SU-DHL-6 (cell line): ENCODE results near the gene RC3H2.

ENCODE experiments used
- H2AFZ ChIP-seq: fragments of 200-600 bp; sonication (generic); 2 replicates; pipeline ENCODE4 v1.6.1; 2014; ENCODE audit warnings: low read depth, mild to moderate bottlenecking, moderate library complexity, mixed read lengths, antibody characterized with exemption, low read length; ENCODE audit not compliant: severe bottlenecking
- H3F3A ChIP-seq: fragments of 200-600 bp; shearing (Covaris generic); 2 replicates; pipeline ENCODE4 v1.6.0; 2016; ENCODE audit warnings: antibody characterized with exemption, mild to moderate bottlenecking; ENCODE audit not compliant: insufficient read depth
- H3K27ac ChIP-seq: fragments of 200-600 bp; sonication (generic); 2 replicates; pipeline ENCODE4 v1.5.1; 2016; ENCODE audit warnings: low read depth, mild to moderate bottlenecking, low read length, moderate library complexity, mixed read lengths
- H3K27me3 ChIP-seq: fragments of 200-600 bp; sonication (generic), shearing (Covaris generic); 2 replicates; pipeline ENCODE4 v1.6.0; 2014; ENCODE audit warnings: mild to moderate bottlenecking, low read length
- H3K36me3 ChIP-seq: fragments of 200-600 bp; sonication (generic); 2 replicates; pipeline ENCODE4 v1.6.1; 2014; ENCODE audit warnings: mild to moderate bottlenecking, low read length, mixed read lengths
- H3K4me2 ChIP-seq: fragments of 300-600, 200-600 bp; shearing (Covaris generic), sonication (generic); 2 replicates; pipeline ENCODE4 v1.6.0; 2014; ENCODE audit warnings: low read length, low read depth, mild to moderate bottlenecking; ENCODE audit not compliant: poor library complexity, severe bottlenecking
- H3K4me3 ChIP-seq: fragments of 200-600 bp; sonication (generic); 2 replicates; pipeline ENCODE4 v1.5.1; 2014; ENCODE audit warnings: antibody characterized with exemption, low read length, mild to moderate bottlenecking, mixed read lengths; ENCODE audit not compliant: insufficient read depth, poor library complexity, severe bottlenecking
- H3K79me2 ChIP-seq: fragments of 200-600 bp; sonication (generic); 2 replicates; pipeline ENCODE4 v1.6.1; 2014; ENCODE audit warnings: mild to moderate bottlenecking, low read length, moderate library complexity; ENCODE audit not compliant: insufficient read depth
- H3K9ac ChIP-seq: fragments of 200-600 bp; sonication (generic); 2 replicates; pipeline ENCODE4 v1.7.0; 2014; ENCODE audit warnings: mild to moderate bottlenecking, low read length
- H3K9me2 ChIP-seq: fragments of 200-600 bp; sonication (generic); replicated peaks from 2 replicates; pipeline ENCODE4 v1.6.1; 2014; ENCODE audit warnings: low read length; ENCODE audit not compliant: insufficient read depth
- H3K9me3 ChIP-seq: fragments of 200-600 bp; sonication (generic); 2 replicates; pipeline ENCODE4 v1.6.1; 2014; ENCODE audit warnings: low read length, mixed read lengths; ENCODE audit not compliant: insufficient read depth
- H4K20me1 ChIP-seq: fragments of 200-600 bp; sonication (generic); 2 replicates; pipeline ENCODE4 v1.6.1; 2014; ENCODE audit warnings: low read depth, mild to moderate bottlenecking, antibody characterized with exemption, low read length, moderate library complexity, mixed read lengths
- EZH2phosphoT487 ChIP-seq: fragments of 200-600 bp; sonication (generic), shearing (Covaris generic); conservative IDR thresholded peaks from 2 replicates; pipeline ENCODE4 v1.6.1; 2018; ENCODE audit warnings: mild to moderate bottlenecking, antibody characterized with exemption, low read length, moderate library complexity, mixed read lengths
- TF ChIP-seq, protein P1 (sequence below): fragments of 200-600 bp; sonication (generic); IDR thresholded peaks from one replicate; pipeline ENCODE4 v1.5.1; 2017; ENCODE audit warnings: antibody characterized with exemption, mild to moderate bottlenecking, low read length, moderate library complexity; ENCODE audit not compliant: insufficient read depth, poor library complexity, severe bottlenecking

RC3H2 gene

GRCh38 chr9:122950263-122950662 lies 45.1 kb upstream of the RC3H2 start:
- peaks cover 20% of the 10 kb centered on the region for H4K20me1 ChIP-seq
- no peaks in the 10 kb centered on the region for H3K27me3 ChIP-seq
- no peak overlapping the region for H2AFZ ChIP-seq
- no peak overlapping the region for H3K4me3 ChIP-seq
- 0 out of 2 replicates have a peak, but pooled peaks cover 3% of the 10 kb centered on the region for H3K36me3 ChIP-seq
- no peak overlapping the region for H3K27ac ChIP-seq
- TF ChIP-seq EZH2phosphoT487, result no peak
- H3K9me3 ChIP-seq, result no peaks in the 10 kb centered on the region
- H3F3A ChIP-seq, result no peaks in the 10 kb centered on the region
- no peak overlapping the region for H3K9ac ChIP-seq
- H3K9me2 ChIP-seq, result no peaks in the 10 kb centered on the region
- no peak overlapping the region for H3K4me2 ChIP-seq
- H3K79me2 ChIP-seq, result peaks cover 97% of the 10 kb centered on the region

GRCh38 chr9:122949696-122950095 lies 44.5 kb upstream of the RC3H2 start:
- Histone ChIP-seq H3K79me2 (peaks cover 97% of the 10 kb centered on the region), H4K20me1 (peaks cover 20% of the 10 kb centered on the region), H3K9me2 (no peaks in the 10 kb centered on the region), H2AFZ (no peak overlapping the region), H3K4me3 (no peak overlapping the region), H3K27ac (no peak overlapping the region), H3K27me3 (no peaks in the 10 kb centered on the region), H3K9me3 (no peaks in the 10 kb centered on the region), H3F3A (no peaks in the 10 kb centered on the region), H3K9ac (no peak overlapping the region), H3K4me2 (no peak overlapping the region), H3K36me3 (0 out of 2 replicates have a peak, but pooled peaks cover 3% of the 10 kb centered on the region)
- TF ChIP-seq, protein P1, sequence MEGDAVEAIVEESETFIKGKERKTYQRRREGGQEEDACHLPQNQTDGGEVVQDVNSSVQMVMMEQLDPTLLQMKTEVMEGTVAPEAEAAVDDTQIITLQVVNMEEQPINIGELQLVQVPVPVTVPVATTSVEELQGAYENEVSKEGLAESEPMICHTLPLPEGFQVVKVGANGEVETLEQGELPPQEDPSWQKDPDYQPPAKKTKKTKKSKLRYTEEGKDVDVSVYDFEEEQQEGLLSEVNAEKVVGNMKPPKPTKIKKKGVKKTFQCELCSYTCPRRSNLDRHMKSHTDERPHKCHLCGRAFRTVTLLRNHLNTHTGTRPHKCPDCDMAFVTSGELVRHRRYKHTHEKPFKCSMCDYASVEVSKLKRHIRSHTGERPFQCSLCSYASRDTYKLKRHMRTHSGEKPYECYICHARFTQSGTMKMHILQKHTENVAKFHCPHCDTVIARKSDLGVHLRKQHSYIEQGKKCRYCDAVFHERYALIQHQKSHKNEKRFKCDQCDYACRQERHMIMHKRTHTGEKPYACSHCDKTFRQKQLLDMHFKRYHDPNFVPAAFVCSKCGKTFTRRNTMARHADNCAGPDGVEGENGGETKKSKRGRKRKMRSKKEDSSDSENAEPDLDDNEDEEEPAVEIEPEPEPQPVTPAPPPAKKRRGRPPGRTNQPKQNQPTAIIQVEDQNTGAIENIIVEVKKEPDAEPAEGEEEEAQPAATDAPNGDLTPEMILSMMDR, result no peak
- no peak for TF ChIP-seq EZH2phosphoT487

DNA sequence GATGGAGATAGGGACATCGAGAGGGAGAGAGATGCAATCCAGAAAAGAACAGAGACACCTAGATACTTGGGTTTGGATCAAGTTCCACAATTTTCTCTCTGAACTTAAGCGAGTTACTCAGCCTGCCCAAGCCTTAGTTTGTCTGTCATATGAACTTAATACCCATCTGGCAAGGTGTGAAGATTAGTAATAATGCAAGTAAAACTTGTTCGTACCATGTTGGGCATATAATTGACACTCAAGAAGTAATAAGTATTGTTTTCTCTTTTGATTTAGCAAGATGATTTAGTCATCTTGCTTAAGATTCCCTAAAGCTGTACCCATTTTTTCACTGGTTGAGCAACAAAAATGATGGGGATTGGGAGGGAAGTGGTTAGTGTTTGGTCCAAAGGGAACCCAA lies 43.2 kb upstream of the RC3H2 start:
- no peak overlapping the region for H3K27ac ChIP-seq
- no peak overlapping the region for H3K4me3 ChIP-seq
- H3K9me3 ChIP-seq, result no peaks in the 10 kb centered on the region
- TF ChIP-seq, protein P1, result no peak
- no peak for TF ChIP-seq EZH2phosphoT487
- no peaks in the 10 kb centered on the region for H3K27me3 ChIP-seq
- H2AFZ ChIP-seq, result no peak overlapping the region
- no peak overlapping the region for H3K9ac ChIP-seq
- 0 out of 2 replicates have a peak, but pooled peaks cover 3% of the 10 kb centered on the region for H3K36me3 ChIP-seq
- no peak overlapping the region for H3K4me2 ChIP-seq
- H4K20me1 ChIP-seq, result peaks cover 20% of the 10 kb centered on the region
- peaks cover 97% of the 10 kb centered on the region for H3K79me2 ChIP-seq
- H3F3A ChIP-seq, result no peaks in the 10 kb centered on the region
- H3K9me2 ChIP-seq, result no peaks in the 10 kb centered on the region

DNA sequence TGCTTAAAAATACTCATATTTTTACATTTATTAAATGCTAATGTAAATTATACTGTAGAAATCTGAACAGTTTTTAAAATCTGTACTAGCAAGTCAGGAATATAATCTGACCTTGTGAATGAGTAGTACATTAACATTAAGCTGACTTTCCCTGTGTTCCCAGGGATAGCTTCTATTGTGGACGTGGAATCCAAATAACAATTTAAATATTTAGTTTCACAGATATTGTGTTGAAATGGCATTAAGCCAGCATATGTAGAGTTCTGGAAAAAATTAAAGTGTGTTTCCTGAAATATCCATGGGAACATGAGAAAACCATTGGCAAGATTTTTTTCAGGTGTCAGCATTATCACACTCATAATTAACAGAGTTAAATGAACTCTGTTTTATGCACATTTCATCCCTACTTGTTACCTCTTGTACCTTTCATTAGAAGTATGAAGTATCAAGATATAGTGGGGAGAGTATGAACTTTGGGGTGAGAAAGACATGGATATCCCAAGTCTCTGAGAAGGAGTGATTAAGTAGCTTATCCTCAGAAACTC lies 41.4 kb upstream of the RC3H2 start:
- Histone ChIP-seq H3K36me3 (0 out of 2 replicates have a peak, but pooled peaks cover 3% of the 10 kb centered on the region), H2AFZ (no peak overlapping the region), H3K27me3 (no peaks in the 10 kb centered on the region), H3K27ac (no peak overlapping the region), H4K20me1 (peaks cover 18% of the 10 kb centered on the region), H3K4me3 (no peak overlapping the region), H3K4me2 (no peak overlapping the region), H3K9me3 (no peaks in the 10 kb centered on the region), H3K9ac (no peak overlapping the region), H3K79me2 (peaks cover 98% of the 10 kb centered on the region), H3K9me2 (no peaks in the 10 kb centered on the region), H3F3A (no peaks in the 10 kb centered on the region)
- TF ChIP-seq, protein P1, result no peak
- no peak for TF ChIP-seq EZH2phosphoT487
